Lung (tissue), 12 donors: Measurements from ENCODE around the gene SLC9C1. TPM values are rescaled to one million over a fixed set of nuclear protein-coding genes. Genes with fewer than 3 reads are reported as not detected.

Experiments
- ATAC-seq: fragments of 200-7000 bp; cut with Tn5 transposase; one replicate; pipeline ENCODE4 v1.9.1; 2020; ENCODE audit warnings: moderate number of reproducible peaks; ENCODE audit not compliant: insufficient read depth, low FRiP score
- DNase-seq, 3 donors: peaks; one replicate each; pipeline ENCODE4 v3.0.0-alpha.2; 2013 to 2017
- H3K27ac ChIP-seq, 2 donors: one replicate each; pipeline ENCODE4 v1.5.1; 2013; ENCODE audit warnings: mild to moderate bottlenecking in 2 of 2, moderate library complexity in 2 of 2, control low read depth in 1 of 2, inconsistent platforms in 1 of 2, low read depth in 1 of 2, low read length in 1 of 2
- H3K27me3 ChIP-seq, 3 donors: one replicate each; pipeline ENCODE4 v1.5.1; 2013; ENCODE audit warnings: low read length in 2 of 3; ENCODE audit not compliant: control insufficient read depth in 3 of 3, insufficient read depth in 3 of 3
- H3K36me3 ChIP-seq, 4 donors: one replicate each; pipeline ENCODE4 v1.5.1; 2013; ENCODE audit warnings: low read length in 4 of 4, mild to moderate bottlenecking in 1 of 4, moderate library complexity in 1 of 4; ENCODE audit not compliant: control insufficient read depth in 4 of 4, insufficient read depth in 4 of 4
- H3K4me1 ChIP-seq, 5 donors: one replicate each; pipeline ENCODE4 v1.5.1; 2013; ENCODE audit warnings: low read length in 5 of 5, mild to moderate bottlenecking in 2 of 5, moderate library complexity in 1 of 5; ENCODE audit not compliant: control insufficient read depth in 5 of 5, insufficient read depth in 5 of 5
- H3K4me3 ChIP-seq: one replicate; pipeline ENCODE4 v1.5.1; 2013; ENCODE audit warnings: mild to moderate bottlenecking, control low read depth, moderate library complexity
- H3K9ac ChIP-seq, 2 donors: one replicate each; pipeline ENCODE4 v1.5.1; 2013; ENCODE audit warnings: low read length in 2 of 2, control low read depth in 1 of 2; ENCODE audit not compliant: insufficient read depth in 1 of 2
- H3K9me3 ChIP-seq, 4 donors: one replicate each; pipeline ENCODE4 v1.5.1; 2013; ENCODE audit warnings: low read length in 3 of 4, mild to moderate bottlenecking in 1 of 4, moderate library complexity in 1 of 4; ENCODE audit not compliant: control insufficient read depth in 4 of 4, insufficient read depth in 3 of 4
- WGBS, 2 donors: extraction: QIAGEN DNeasy Blood & Tissue Kit; methylation state at CpG; one replicate each; pipeline ENCODE4 v1.1.7; 2013; 5-methylcytosine and 5-hydroxymethylcytosine counted together
- polyA plus RNA-seq, 2 donors: library from polyadenylated mRNA; stranded (reverse); fragments of 200-250 nt; gene quantifications; one replicate each; pipeline ENCODE4 v1.2.1, GENCODE V29; 2013
- total RNA-seq, 2 donors: library from RNA; depleted of rRNA in 1 of 2; stranded (reverse); fragments of >200 nt in 1 of 2; gene quantifications; one replicate each; pipeline ENCODE4 v1.2.1, GENCODE V29; 2014 to 2021
- TF ChIP-seq, protein P1 (sequence below): IDR thresholded peaks from 2 replicates; pipeline ENCODE4 v1.5.1; 2012; ENCODE audit warnings: mild to moderate bottlenecking; ENCODE audit errors: control extremely low read depth, extremely low read depth
- donor health status: control.
- donor health status: control.
- donor health status: Bipolar disorder and iron deficiency.
- donor health status: healthy.
- donor health status: DM: yes; HTN: yes; CAD: no.

Gene SLC9C1
- total and polyA plus RNA-seq, 4 donors = 0.12 to 0.28 TPM; not detected in 2

DNA sequence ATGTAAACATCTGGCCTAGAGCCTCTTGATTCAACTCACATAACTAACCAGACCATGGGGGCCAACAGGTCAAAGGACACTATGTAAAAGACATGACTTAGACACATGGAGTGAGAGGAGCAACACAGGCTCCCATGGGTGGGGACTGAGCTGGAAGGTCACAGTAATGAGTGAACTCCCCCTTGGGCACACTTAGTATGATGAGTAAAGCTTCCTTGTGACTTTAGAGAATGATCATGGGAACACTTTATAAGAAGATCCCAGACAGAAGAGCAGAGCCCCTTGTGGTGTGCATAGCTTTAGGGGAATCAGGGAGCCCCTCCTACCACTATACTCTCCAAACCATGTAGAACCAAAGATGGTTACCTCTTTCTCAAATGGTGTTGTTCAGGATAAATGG, 171.1 kb downstream of the SLC9C1 start:
- no peaks in the 10 kb centered on the region for H3K27me3 ChIP-seq
- peaks cover 0 to under 1% (median 0%) of the 10 kb centered on the region in 4 donors for H3K36me3 ChIP-seq
- no peak for DNase-seq
- TF ChIP-seq, protein P1, sequence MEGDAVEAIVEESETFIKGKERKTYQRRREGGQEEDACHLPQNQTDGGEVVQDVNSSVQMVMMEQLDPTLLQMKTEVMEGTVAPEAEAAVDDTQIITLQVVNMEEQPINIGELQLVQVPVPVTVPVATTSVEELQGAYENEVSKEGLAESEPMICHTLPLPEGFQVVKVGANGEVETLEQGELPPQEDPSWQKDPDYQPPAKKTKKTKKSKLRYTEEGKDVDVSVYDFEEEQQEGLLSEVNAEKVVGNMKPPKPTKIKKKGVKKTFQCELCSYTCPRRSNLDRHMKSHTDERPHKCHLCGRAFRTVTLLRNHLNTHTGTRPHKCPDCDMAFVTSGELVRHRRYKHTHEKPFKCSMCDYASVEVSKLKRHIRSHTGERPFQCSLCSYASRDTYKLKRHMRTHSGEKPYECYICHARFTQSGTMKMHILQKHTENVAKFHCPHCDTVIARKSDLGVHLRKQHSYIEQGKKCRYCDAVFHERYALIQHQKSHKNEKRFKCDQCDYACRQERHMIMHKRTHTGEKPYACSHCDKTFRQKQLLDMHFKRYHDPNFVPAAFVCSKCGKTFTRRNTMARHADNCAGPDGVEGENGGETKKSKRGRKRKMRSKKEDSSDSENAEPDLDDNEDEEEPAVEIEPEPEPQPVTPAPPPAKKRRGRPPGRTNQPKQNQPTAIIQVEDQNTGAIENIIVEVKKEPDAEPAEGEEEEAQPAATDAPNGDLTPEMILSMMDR = no peak
- ATAC-seq = no peak
- H3K9ac ChIP-seq = no peak overlapping the region
- H3K4me1 ChIP-seq = peaks cover 0 to 5% (median 0%) of the 10 kb centered on the region in 5 donors
- no peak overlapping the region for H3K4me3 ChIP-seq
- H3K27ac ChIP-seq = no peak overlapping the region
- H3K9me3 ChIP-seq = no peaks in the 10 kb centered on the region

DNA sequence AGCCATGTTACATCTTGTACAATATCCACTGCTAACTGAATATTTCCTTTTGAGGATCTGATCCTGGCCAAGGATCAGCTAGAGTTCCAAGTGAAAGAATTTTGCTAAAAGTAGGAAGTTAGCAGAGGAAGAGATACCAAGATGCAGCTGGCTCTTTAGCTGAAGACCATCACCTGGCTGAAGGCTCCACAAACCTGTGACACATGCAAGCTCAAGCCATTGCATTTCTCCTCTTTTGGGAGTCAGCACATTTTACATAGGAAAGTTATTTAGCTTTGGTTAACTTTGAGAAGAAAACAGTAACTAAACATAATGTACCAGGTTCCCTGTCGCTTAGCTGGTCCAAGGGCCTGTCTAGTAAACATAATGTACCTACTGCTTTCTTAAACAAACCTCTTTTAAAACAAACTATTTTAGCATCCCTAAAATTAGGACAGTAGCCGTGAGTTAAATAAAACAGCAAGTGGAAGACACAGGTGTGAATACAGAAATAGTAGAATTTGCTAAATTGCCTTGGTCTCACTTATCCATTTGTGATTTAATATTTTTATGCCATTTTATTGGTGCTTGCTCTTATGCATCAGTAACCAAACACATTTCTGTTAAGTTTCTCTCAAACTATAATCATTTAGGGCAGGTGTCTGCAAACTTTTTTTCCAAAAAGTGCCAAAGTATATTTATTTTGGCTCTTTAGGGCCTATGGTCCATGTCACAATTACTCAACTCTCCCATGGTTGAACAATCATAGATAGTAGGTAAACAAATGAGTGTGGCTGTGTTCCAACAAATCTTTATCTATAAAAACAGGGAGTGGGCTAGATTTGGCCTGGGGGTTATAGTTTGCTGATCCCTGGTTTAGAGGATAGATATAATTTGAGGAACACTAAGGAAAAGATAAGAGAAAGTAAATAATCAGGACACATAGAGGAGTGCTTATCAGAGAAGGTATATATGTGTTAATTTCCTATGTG, 172.2 kb downstream of the SLC9C1 start:
- Histone ChIP-seq H3K36me3 (no peaks in the 10 kb centered on the region), H3K27ac (no peak overlapping the region), H3K4me1 (peaks cover 0 to 5% (median 0%) of the 10 kb centered on the region in 5 donors), H3K9me3 (no peaks in the 10 kb centered on the region), H3K27me3 (no peaks in the 10 kb centered on the region), H3K9ac (no peak overlapping the region), H3K4me3 (no peak overlapping the region)
- TF ChIP-seq, protein P1 = no peak
- ATAC-seq = no peak
- DNase-seq = no peak
- 95 to 96% methylated on average over 2 of the region's 2 CpGs for WGBS, 2 donors

DNA sequence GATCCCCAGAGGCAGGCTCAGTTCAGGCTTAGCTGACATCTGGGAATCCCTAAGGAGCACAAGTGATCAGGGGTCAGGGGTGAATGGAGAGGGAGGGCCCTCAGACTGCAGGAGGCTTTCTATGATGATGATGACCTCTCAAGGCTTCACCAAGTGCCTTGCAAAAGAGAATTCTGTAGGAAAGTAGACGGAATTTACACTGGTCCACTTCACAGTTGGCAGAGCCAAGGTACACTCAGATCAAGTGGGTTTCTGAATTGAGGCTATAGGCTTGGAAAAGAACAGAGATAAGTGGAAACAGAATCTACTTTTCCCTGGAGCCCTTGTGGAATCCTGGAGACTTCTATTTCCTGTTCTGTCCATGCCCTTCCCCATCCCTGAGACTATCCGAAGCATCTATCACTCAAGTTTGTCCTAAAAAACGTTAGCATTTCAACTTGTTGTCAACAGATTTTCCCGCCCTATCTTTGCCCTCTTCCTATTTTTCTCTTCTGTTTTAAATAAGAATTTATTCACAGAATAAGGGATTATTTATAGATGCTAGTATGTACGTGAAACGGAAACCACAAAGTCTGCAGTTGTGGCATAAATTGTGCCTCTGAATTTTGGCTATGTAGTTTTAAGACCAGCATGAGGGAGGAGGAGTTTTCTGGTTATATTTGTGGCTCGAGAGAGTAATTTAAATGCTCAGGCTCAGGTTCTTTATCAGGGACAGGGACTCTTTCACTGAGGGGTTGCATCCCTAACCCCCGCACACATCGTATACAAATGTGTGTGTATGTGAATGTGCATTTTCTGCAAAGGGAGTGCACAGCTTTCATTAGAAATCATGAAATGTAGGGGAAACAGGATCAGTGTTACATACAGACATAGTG, 173.8 kb downstream of the SLC9C1 start:
- H3K9ac ChIP-seq = no peak overlapping the region
- DNase-seq = no peak
- 37 to 54% methylated on average over 9 of the region's 9 CpGs for WGBS, 2 donors
- peaks cover 0 to 6% (median 3%) of the 10 kb centered on the region in 5 donors for H3K4me1 ChIP-seq
- H3K4me3 ChIP-seq = no peak overlapping the region
- ATAC-seq = no peak
- H3K36me3 ChIP-seq = peaks cover 0 to under 1% (median 0%) of the 10 kb centered on the region in 4 donors
- TF ChIP-seq, protein P1 = no peak
- H3K9me3 ChIP-seq = no peaks in the 10 kb centered on the region
- H3K27me3 ChIP-seq = no peaks in the 10 kb centered on the region
- no peak overlapping the region for H3K27ac ChIP-seq
